ENCODE measurements around the gene RABL6.

The RABL6 gene, protein sequence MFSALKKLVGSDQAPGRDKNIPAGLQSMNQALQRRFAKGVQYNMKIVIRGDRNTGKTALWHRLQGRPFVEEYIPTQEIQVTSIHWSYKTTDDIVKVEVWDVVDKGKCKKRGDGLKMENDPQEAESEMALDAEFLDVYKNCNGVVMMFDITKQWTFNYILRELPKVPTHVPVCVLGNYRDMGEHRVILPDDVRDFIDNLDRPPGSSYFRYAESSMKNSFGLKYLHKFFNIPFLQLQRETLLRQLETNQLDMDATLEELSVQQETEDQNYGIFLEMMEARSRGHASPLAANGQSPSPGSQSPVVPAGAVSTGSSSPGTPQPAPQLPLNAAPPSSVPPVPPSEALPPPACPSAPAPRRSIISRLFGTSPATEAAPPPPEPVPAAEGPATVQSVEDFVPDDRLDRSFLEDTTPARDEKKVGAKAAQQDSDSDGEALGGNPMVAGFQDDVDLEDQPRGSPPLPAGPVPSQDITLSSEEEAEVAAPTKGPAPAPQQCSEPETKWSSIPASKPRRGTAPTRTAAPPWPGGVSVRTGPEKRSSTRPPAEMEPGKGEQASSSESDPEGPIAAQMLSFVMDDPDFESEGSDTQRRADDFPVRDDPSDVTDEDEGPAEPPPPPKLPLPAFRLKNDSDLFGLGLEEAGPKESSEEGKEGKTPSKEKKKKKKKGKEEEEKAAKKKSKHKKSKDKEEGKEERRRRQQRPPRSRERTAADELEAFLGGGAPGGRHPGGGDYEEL

DNA sequence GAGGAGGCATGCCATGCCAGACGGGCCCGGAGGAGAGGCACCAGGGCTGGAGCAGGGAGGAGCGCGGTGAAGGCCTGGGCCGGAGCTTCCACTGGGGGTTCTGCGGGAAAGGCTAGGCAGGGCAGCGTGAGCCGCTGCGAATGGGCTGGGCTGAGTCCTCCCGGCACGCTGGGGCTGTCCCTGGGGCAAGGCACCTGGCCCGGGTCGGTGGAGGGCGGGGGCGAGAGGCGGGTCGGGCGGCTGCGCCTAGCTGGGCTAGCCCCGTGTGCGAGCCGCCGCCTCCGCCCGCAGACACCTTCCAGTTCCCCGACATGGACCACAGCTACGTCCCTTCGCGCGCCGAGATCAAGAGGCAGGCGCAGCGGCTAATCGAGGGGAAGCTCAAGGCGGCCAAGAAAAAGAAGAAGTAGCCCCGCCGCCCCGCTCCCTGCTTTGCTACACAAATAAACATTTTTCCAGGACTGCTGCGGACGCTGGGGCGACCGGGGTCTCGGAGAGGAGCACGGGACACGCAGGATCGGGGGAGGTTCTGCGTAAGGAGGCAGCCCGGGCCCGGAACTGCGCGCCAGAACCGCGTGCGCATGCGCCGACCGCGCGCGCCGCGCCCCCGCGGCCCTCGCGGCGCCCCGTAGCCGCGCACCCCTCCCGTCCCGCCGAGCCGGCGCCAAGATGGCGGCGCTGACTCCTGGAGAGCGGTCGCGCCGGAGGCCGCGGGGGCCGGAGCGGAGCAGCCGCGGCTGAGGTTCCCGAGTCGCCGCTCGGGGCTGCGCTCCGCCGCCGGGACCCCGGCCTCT is at the start of gene RABL6:
TSS of gene RABL6 (plus strand) at position 668 of the 794 bp plus-strand sequence. CDS start 249 bp downstream, outside the sequence.
- H3K4me1 ChIP-seq (ENCODE audit: control insufficient read depth, insufficient read depth, low read length): peaks cover 7% of the 10 kb centered on the region; the same call in 1 of the 2 replicates
- peaks cover 11 to 31% of the 10 kb centered on the region in 2 experiments for H3K36me3 ChIP-seq (ENCODE audit: control insufficient read depth in 2 of 2, insufficient read depth in 1 of 2, low read length in 2 of 2)
- H3K27ac ChIP-seq (ENCODE audit: extremely low read depth, low read depth, low read length): peak within 1 kb of the TSS; percentile 96
- H3K4me3 ChIP-seq (ENCODE audit: low read depth, low read length): peak within 1 kb of the TSS; percentile 84
- ChIA-PET CTCF (interaction anchor here (0.5 to 2.6 kb wide), 5 partner anchors 15 to 465 kb away, joined by 3 to 18 read pairs (median 4); partner anchors contain the start of gene AJM1), POLR2A (interaction anchor here (0.6 to 3.3 kb wide), 9 partner anchors 10 to 79 kb away, joined by 3 to 15 read pairs (median 6); partner anchors contain the start of genes AJM1 and TRAF2)
- H3K9me3 ChIP-seq (ENCODE audit: control insufficient read depth, insufficient read depth, low read depth, low read length): no peaks in the 10 kb centered on the region
- peak; percentile 59 for TF ChIP-seq SP2 (tag by site-specific recombination; IDR thresholded peaks at IDR 0.05)
- TF ChIP-seq ZNF19 (tag by site-specific recombination; IDR thresholded peaks at IDR 0.05; ENCODE audit: low read depth): no peak
- no peak for TF ChIP-seq PRDM2 (tag by site-specific recombination; IDR thresholded peaks at IDR 0.05; ENCODE audit: borderline replicate concordance)
- TF ChIP-seq ZNF600 (tag by site-specific recombination; IDR thresholded peaks at IDR 0.05): peak; percentile 94
- no peak for TF ChIP-seq ZSCAN4 (tag by site-specific recombination; IDR thresholded peaks at IDR 0.05)
- TF ChIP-seq REST (tag by site-specific recombination; IDR thresholded peaks at IDR 0.05): no peak
- no peak for TF ChIP-seq GLI4 (tag by site-specific recombination; IDR thresholded peaks at IDR 0.05)
- no peak for TF ChIP-seq ZNF514 (tag by site-specific recombination; IDR thresholded peaks at IDR 0.05)
- TF ChIP-seq ZBTB8A (tag by site-specific recombination; IDR thresholded peaks at IDR 0.05): peak; percentile 58
- TF ChIP-seq ZNF114 (tag by site-specific recombination; IDR thresholded peaks at IDR 0.05): no peak
- TF ChIP-seq, protein P1, sequence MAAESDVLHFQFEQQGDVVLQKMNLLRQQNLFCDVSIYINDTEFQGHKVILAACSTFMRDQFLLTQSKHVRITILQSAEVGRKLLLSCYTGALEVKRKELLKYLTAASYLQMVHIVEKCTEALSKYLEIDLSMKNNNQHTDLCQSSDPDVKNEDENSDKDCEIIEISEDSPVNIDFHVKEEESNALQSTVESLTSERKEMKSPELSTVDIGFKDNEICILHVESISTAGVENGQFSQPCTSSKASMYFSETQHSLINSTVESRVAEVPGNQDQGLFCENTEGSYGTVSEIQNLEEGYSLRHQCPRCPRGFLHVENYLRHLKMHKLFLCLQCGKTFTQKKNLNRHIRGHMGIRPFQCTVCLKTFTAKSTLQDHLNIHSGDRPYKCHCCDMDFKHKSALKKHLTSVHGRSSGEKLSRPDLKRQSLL (tag by site-specific recombination; IDR thresholded peaks at IDR 0.05): no peak
- 0 out of 2 replicates have a peak, but pooled peaks have one; percentile 8 for TF ChIP-seq ZNF623 (tag by site-specific recombination; IDR thresholded peaks at IDR 0.05)
- TF ChIP-seq, protein P2, sequence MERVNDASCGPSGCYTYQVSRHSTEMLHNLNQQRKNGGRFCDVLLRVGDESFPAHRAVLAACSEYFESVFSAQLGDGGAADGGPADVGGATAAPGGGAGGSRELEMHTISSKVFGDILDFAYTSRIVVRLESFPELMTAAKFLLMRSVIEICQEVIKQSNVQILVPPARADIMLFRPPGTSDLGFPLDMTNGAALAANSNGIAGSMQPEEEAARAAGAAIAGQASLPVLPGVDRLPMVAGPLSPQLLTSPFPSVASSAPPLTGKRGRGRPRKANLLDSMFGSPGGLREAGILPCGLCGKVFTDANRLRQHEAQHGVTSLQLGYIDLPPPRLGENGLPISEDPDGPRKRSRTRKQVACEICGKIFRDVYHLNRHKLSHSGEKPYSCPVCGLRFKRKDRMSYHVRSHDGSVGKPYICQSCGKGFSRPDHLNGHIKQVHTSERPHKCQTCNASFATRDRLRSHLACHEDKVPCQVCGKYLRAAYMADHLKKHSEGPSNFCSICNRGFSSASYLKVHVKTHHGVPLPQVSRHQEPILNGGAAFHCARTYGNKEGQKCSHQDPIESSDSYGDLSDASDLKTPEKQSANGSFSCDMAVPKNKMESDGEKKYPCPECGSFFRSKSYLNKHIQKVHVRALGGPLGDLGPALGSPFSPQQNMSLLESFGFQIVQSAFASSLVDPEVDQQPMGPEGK (tag by site-specific recombination; IDR thresholded peaks at IDR 0.05): peak; percentile 60
- peak; percentile 71 for TF ChIP-seq ZBTB20 (tag by site-specific recombination; IDR thresholded peaks at IDR 0.05)
- TF ChIP-seq, protein P3, sequence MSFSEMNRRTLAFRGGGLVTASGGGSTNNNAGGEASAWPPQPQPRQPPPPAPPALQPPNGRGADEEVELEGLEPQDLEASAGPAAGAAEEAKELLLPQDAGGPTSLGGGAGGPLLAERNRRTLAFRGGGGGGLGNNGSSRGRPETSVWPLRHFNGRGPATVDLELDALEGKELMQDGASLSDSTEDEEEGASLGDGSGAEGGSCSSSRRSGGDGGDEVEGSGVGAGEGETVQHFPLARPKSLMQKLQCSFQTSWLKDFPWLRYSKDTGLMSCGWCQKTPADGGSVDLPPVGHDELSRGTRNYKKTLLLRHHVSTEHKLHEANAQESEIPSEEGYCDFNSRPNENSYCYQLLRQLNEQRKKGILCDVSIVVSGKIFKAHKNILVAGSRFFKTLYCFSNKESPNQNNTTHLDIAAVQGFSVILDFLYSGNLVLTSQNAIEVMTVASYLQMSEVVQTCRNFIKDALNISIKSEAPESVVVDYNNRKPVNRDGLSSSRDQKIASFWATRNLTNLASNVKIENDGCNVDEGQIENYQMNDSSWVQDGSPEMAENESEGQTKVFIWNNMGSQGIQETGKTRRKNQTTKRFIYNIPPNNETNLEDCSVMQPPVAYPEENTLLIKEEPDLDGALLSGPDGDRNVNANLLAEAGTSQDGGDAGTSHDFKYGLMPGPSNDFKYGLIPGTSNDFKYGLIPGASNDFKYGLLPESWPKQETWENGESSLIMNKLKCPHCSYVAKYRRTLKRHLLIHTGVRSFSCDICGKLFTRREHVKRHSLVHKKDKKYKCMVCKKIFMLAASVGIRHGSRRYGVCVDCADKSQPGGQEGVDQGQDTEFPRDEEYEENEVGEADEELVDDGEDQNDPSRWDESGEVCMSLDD (tag by site-specific recombination; IDR thresholded peaks at IDR 0.05): peak; percentile 75
- no peak for TF ChIP-seq RBAK (tag by site-specific recombination; IDR thresholded peaks at IDR 0.05)
